Measurements from ENCODE around the gene STXBP1. TPM values are rescaled to one million over a fixed set of nuclear protein-coding genes. Genes with fewer than 3 reads are reported as not detected.

STXBP1 gene
- total RNA-seq, 1 donor from 2014 or later: 48.8 TPM

DNA sequence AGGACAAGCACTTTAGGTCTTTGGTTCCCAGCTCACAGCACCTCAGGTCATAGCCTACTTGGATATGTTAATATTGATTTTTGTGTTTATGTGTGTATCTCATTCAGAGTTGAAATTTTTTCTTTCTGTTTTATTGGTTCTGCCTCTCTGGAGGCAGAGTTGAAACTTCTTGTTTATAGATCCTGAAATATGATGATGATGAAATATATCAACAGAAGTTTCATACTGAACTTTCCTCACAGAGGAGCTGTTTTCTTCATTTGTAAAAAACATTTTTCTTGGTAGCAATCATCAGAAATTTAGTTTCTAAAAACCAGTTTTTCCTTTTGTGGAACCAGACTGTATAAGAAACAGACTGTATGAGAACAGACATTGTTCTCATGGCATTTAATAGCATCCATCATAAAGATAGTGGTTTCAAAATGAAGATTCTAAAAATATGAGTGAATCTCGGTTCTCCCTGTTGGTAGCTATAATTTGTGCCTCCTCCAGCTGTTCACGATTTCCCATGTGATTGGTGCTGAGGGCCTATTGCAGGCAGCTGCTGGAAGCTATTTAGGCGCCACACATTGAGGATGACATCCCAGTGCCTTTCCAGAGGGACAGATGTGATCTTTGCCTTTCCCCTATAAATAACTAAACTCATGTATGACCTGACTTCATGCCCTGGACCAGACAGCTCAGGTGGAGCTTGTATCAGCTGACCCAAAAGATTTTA lies 55.2 kb downstream of the STXBP1 start:
- H3K4me3 Mint-ChIP-seq: no peak overlapping the region
- no peak for DNase-seq (ENCODE audit: extremely low spot score, unreplicated experiment)
- peaks cover 33% of the 10 kb centered on the region for H3K4me1 Mint-ChIP-seq (ENCODE audit: unreplicated experiment)
- peaks cover 25% of the 10 kb centered on the region for H3K36me3 Mint-ChIP-seq
- TF ChIP-seq, protein P1, sequence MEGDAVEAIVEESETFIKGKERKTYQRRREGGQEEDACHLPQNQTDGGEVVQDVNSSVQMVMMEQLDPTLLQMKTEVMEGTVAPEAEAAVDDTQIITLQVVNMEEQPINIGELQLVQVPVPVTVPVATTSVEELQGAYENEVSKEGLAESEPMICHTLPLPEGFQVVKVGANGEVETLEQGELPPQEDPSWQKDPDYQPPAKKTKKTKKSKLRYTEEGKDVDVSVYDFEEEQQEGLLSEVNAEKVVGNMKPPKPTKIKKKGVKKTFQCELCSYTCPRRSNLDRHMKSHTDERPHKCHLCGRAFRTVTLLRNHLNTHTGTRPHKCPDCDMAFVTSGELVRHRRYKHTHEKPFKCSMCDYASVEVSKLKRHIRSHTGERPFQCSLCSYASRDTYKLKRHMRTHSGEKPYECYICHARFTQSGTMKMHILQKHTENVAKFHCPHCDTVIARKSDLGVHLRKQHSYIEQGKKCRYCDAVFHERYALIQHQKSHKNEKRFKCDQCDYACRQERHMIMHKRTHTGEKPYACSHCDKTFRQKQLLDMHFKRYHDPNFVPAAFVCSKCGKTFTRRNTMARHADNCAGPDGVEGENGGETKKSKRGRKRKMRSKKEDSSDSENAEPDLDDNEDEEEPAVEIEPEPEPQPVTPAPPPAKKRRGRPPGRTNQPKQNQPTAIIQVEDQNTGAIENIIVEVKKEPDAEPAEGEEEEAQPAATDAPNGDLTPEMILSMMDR (conservative IDR thresholded peaks at IDR 0.05): no peak
- H3K9me3 Mint-ChIP-seq: no peaks in the 10 kb centered on the region
- no peaks in the 10 kb centered on the region for H3K27me3 Mint-ChIP-seq
- H3K27ac Mint-ChIP-seq: no peak overlapping the region

DNA sequence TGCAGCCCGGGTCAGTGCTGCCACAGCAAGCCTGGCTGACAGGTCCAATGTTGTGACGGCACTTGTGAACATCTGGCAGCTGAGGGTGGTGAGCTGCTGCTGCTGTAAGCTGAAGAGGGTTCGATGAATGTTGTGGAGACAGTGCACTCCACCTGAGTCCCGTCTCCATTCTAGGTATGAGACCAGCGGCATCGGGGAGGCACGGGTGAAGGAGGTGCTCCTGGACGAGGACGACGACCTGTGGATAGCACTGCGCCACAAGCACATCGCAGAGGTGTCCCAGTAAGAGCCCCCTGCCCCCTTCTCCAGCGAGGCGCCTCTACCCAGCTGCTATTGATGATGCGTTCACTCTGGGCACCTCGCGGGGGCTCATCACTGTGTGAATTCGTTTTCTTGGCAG lies 55.8 kb downstream of the STXBP1 start:
- DNase-seq (ENCODE audit: extremely low spot score, unreplicated experiment): no peak
- no peaks in the 10 kb centered on the region for H3K9me3 Mint-ChIP-seq
- H3K4me3 Mint-ChIP-seq: no peak overlapping the region
- peaks cover 29% of the 10 kb centered on the region for H3K4me1 Mint-ChIP-seq (ENCODE audit: unreplicated experiment)
- H3K36me3 Mint-ChIP-seq: peaks cover 22% of the 10 kb centered on the region
- TF ChIP-seq, protein P1 (conservative IDR thresholded peaks at IDR 0.05): no peak
- H3K27me3 Mint-ChIP-seq: no peaks in the 10 kb centered on the region
- H3K27ac Mint-ChIP-seq: no peak overlapping the region

GRCh38 chr9:127673234-127673633 lies 61.2 kb downstream of the STXBP1 start:
- Mint-ChIP-seq H3K36me3 (peaks cover 24% of the 10 kb centered on the region), H3K4me1 (ENCODE audit: unreplicated experiment) (no peaks in the 10 kb centered on the region), H3K27me3 (no peaks in the 10 kb centered on the region), H3K4me3 (no peak overlapping the region), H3K9me3 (no peaks in the 10 kb centered on the region), H3K27ac (no peak overlapping the region)
- TF ChIP-seq, protein P1 (conservative IDR thresholded peaks at IDR 0.05): no peak
- DNase-seq (ENCODE audit: extremely low spot score, unreplicated experiment): no peak

GRCh38 chr9:127676638-127677037 lies 64.6 kb downstream of the STXBP1 start:
- Mint-ChIP-seq H3K27me3 (no peaks in the 10 kb centered on the region), H3K36me3 (peaks cover 29% of the 10 kb centered on the region), H3K4me1 (ENCODE audit: unreplicated experiment) (no peaks in the 10 kb centered on the region), H3K4me3 (no peak overlapping the region), H3K27ac (no peak overlapping the region), H3K9me3 (no peaks in the 10 kb centered on the region)
- TF ChIP-seq, protein P1 (conservative IDR thresholded peaks at IDR 0.05): no peak
- no peak for DNase-seq (ENCODE audit: extremely low spot score, unreplicated experiment)

DNA sequence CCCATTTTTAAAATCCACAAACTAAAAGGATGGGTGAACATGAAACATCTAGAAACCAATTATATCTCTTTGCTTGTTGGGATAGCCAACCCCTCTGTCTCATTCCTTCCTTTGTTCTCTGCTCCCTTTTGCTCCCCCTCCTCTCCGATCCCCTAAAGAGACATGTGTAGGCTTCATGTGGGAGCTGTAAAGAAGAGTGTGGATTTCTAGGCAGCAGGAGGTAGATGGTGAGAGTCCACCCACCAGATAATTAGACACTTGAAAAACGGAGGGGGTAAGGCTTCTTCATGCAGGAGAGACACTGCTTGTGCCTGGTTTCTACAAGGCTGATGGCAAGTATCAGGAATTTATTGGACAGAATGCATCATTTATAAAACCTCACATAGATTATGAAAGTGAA lies 67.4 kb downstream of the STXBP1 start:
- TF ChIP-seq, protein P1 (conservative IDR thresholded peaks at IDR 0.05): no peak
- Mint-ChIP-seq H3K36me3 (peaks cover 28% of the 10 kb centered on the region), H3K4me1 (ENCODE audit: unreplicated experiment) (no peaks in the 10 kb centered on the region), H3K27ac (no peak overlapping the region), H3K9me3 (no peaks in the 10 kb centered on the region), H3K27me3 (no peaks in the 10 kb centered on the region), H3K4me3 (no peak overlapping the region)
- DNase-seq (ENCODE audit: extremely low spot score, unreplicated experiment): no peak
